Measurements from ENCODE around the gene SFXN3. TPM values are rescaled to one million over a fixed set of nuclear protein-coding genes. Genes with fewer than 3 reads are reported as not detected.

The SFXN3 gene
- total and polyA plus RNA-seq, 8 donors = 9.9 to 60.4 (median 20.6) TPM

DNA sequence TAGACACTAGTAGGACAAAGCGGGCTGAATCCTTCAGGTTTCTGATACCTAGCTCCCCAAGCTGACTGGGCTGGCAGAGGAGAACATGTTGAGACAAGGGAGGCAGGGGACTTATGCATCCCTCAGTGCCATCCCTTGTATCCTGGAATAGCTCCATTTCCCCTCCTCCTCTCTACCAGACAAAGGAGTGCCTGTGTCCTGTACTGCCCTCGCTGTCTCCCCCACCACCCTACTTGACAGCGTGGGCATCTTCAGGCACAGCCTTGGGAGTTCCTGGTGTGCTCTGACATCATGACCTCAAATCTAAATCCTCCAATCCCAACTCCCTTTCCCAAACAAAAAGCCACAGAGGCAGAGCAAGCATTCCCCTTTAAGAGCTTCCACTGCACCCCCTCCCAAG, 9.0 kb downstream of the SFXN3 start:
- TF ChIP-seq POLR2A (IDR thresholded peaks at IDR 0.05) (no peak), POLR2AphosphoS5 (IDR thresholded peaks at IDR 0.05) (no peak)
- TF ChIP-seq, protein P1, sequence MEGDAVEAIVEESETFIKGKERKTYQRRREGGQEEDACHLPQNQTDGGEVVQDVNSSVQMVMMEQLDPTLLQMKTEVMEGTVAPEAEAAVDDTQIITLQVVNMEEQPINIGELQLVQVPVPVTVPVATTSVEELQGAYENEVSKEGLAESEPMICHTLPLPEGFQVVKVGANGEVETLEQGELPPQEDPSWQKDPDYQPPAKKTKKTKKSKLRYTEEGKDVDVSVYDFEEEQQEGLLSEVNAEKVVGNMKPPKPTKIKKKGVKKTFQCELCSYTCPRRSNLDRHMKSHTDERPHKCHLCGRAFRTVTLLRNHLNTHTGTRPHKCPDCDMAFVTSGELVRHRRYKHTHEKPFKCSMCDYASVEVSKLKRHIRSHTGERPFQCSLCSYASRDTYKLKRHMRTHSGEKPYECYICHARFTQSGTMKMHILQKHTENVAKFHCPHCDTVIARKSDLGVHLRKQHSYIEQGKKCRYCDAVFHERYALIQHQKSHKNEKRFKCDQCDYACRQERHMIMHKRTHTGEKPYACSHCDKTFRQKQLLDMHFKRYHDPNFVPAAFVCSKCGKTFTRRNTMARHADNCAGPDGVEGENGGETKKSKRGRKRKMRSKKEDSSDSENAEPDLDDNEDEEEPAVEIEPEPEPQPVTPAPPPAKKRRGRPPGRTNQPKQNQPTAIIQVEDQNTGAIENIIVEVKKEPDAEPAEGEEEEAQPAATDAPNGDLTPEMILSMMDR (IDR thresholded peaks at IDR 0.05) = no peak
- H3K36me3 ChIP-seq = peaks cover 33 to 54% (median 52%) of the 10 kb centered on the region in 4 donors
- H3K27ac ChIP-seq = no peak overlapping the region
- intact Hi-C loops (cut with DNase I; ENCODE audit: low total_unique reads) = no loop called here
- DNase-seq = no peak
- no peaks in the 10 kb centered on the region for H3K9me3 ChIP-seq
- H3K4me3 ChIP-seq = no peak overlapping the region
- 89 to 97% (median 94%) methylated on average over 3 of the region's 3 CpGs for WGBS, 5 donors
- H3K27me3 ChIP-seq = peaks cover 0 to under 1% (median 0%) of the 10 kb centered on the region in 3 donors
- peaks cover 12 to 31% (median 27%) of the 10 kb centered on the region in 4 donors for H3K4me1 ChIP-seq

- H3K4me3 ChIP-seq = no peak overlapping the region
- TF ChIP-seq, protein P1 (IDR thresholded peaks at IDR 0.05) = no peak
- TF ChIP-seq POLR2A (IDR thresholded peaks at IDR 0.05) (no peak), EP300 (IDR thresholded peaks at IDR 0.05) (no peak), POLR2AphosphoS5 (IDR thresholded peaks at IDR 0.05) (no peak)
- no peaks in the 10 kb centered on the region for H3K9me3 ChIP-seq
- intact Hi-C loops (cut with DNase I; ENCODE audit: low total_unique reads) = no loop called here
- DNase-seq = no peak
- WGBS, 5 donors = 31 to 38% (median 32%) methylated on average over 2 of the region's 2 CpGs
- peaks cover 12 to 31% (median 27%) of the 10 kb centered on the region in 4 donors for H3K4me1 ChIP-seq
- peaks cover 0 to 7% (median 0%) of the 10 kb centered on the region in 3 donors for H3K27me3 ChIP-seq
- peaks cover 25 to 46% (median 44%) of the 10 kb centered on the region in 4 donors for H3K36me3 ChIP-seq
- no peak overlapping the region for H3K27ac ChIP-seq
Measured at GRCh38 chr10:101040851-101041250, 9.8 kb downstream of the SFXN3 start.

DNA sequence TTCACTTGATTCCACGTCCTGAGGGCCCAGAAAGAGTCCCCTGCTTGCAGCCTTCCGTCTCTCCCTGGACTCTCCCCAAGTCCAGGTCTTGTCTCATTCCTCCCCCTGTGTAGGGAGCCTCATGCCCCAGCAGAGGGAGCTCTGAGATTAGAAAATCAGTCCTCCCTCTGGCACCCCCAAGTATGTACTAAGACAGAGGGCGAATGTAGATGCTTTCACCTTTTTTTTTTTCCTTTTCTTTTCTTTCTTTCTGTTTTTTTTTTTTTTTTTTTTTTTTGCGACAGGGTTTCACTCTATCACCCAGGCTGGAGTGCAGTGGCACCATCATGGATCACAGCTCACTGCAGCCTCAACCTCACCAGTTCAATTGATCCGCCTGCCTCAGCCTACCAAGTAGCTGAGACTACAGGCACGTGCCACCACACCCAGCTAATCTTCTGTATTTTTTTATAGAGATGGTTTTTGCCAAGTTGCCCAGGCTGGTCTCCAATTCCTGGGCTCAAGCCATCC, 10.3 kb downstream of the SFXN3 start:
- H3K36me3 ChIP-seq = peaks cover 22 to 41% (median 39%) of the 10 kb centered on the region in 4 donors

GRCh38 chr10:101042118-101042517, 11.1 kb downstream of the SFXN3 start:
- WGBS, 5 donors = 64 to 75% (median 72%) methylated on average over 4 of the region's 4 CpGs
- peak overlapping the region; percentile 83 to 96 (median 92) for H3K27ac ChIP-seq

More for the DNA sequence above, 10.3 kb downstream of the SFXN3 start:
- 17 to 22% (median 18%) methylated on average over 6 of the region's 6 CpGs for WGBS, 5 donors
- peak; percentile 86 to 94 for DNase-seq
- Histone ChIP-seq H3K27ac (peak overlapping the region in 4 of 5 donors; percentile 29 to 95 (median 90)), H3K4me3 (no peak overlapping the region), H3K4me1 (peaks cover 12 to 31% (median 27%) of the 10 kb centered on the region in 4 donors), H3K9me3 (no peaks in the 10 kb centered on the region), H3K27me3 (peaks cover 0 to 12% (median 0%) of the 10 kb centered on the region in 3 donors)
- TF ChIP-seq, protein P1 (IDR thresholded peaks at IDR 0.05) = peak in 5 of 7 experiments; percentile 84 to 97 (median 86)
- no peak for TF ChIP-seq EP300 (IDR thresholded peaks at IDR 0.05)
- peak in 1 of 3 donors; percentile 74 for TF ChIP-seq POLR2AphosphoS5 (IDR thresholded peaks at IDR 0.05)
- intact Hi-C loops (cut with DNase I; ENCODE audit: low total_unique reads) = no loop called here

More at GRCh38 chr10:101042118-101042517, 11.1 kb downstream of the SFXN3 start:
- no peaks in the 10 kb centered on the region for H3K9me3 ChIP-seq
- no peak for TF ChIP-seq POLR2AphosphoS5 (IDR thresholded peaks at IDR 0.05)
- TF ChIP-seq, protein P1 (IDR thresholded peaks at IDR 0.05) = no peak
- TF ChIP-seq EP300 (IDR thresholded peaks at IDR 0.05) = no peak
- TF ChIP-seq POLR2A (IDR thresholded peaks at IDR 0.05) = no peak
- peak overlapping the region; percentile 35 to 53 (median 40) for H3K4me3 ChIP-seq
- intact Hi-C loops (cut with DNase I; ENCODE audit: low total_unique reads) = no loop called here
- peaks cover 12 to 31% (median 27%) of the 10 kb centered on the region in 4 donors for H3K4me1 ChIP-seq
- peaks cover 14 to 33% (median 31%) of the 10 kb centered on the region in 4 donors for H3K36me3 ChIP-seq
- no peak for DNase-seq
- peaks cover 0 to 20% (median 7%) of the 10 kb centered on the region in 3 donors for H3K27me3 ChIP-seq
